HG03558 (cell line): ENCODE data around the gene NFS1.
A peak's percentile ranks its signal among the peaks of the same experiment; 100 is the strongest.
"Not testable (repeated sequence)": the region's sequence is repeated elsewhere in the genome, so short reads cannot be mapped to it uniquely, and the experiment has no call there.

ENCODE experiments used
- ATAC-seq: cut with Tn5 transposase; IDR thresholded peaks from one replicate; pipeline ENCODE4 v1.9.1; 2021; ENCODE audit warnings: moderate number of reproducible peaks; ENCODE audit not compliant: unreplicated experiment; ENCODE audit errors: extremely low read depth

Gene NFS1

GRCh38 chr20:35699127-35699956 is at the start of gene NFS1, which contains the start of gene ROMO1:
Gene NFS1, minus strand, starts transcription at chr20:35699352. Its CDS starts 64 bp downstream, at chr20:35699288.
Gene ROMO1, plus strand, starts transcription at chr20:35699405. Its CDS starts 228 bp downstream, at chr20:35699633.
- peak; percentile 56 for ATAC-seq

- ATAC-seq = not testable (repeated sequence)
Observed at GRCh38 chr20:35744492-35744841, 45.3 kb upstream of the NFS1 start.

- ATAC-seq = no peak
Observed at GRCh38 chr20:35743693-35744491, 44.7 kb upstream of the NFS1 start.

GRCh38 chr20:35742741-35743523 is 43.8 kb upstream of the NFS1 start:
- ATAC-seq = no peak

GRCh38 chr20:35741892-35742740 is 43.0 kb upstream of the NFS1 start, which contains the start of gene RBM39:
Gene RBM39, minus strand, starts transcription at chr20:35742260. Its CDS starts 1,386 bp downstream, at chr20:35740874.
- peak; percentile 81 for ATAC-seq

- ATAC-seq = no peak
Observed at GRCh38 chr20:35739294-35740163, 40.4 kb upstream of the NFS1 start.

- ATAC-seq = no peak
Observed at GRCh38 chr20:35738410-35739179, 39.4 kb upstream of the NFS1 start.

- ATAC-seq = no peak
Observed at GRCh38 chr20:35737865-35738333, 38.7 kb upstream of the NFS1 start.

- ATAC-seq = no peak
Observed at GRCh38 chr20:35735826-35736470, 36.8 kb upstream of the NFS1 start.

- no peak for ATAC-seq
Observed at GRCh38 chr20:35734777-35735649, 35.9 kb upstream of the NFS1 start.

GRCh38 chr20:35734374-35734773 is 35.2 kb upstream of the NFS1 start:
- ATAC-seq = no peak

- no peak for ATAC-seq
Observed at GRCh38 chr20:35732644-35732982, 33.5 kb upstream of the NFS1 start.

GRCh38 chr20:35731862-35732643 is 32.9 kb upstream of the NFS1 start:
- no peak for ATAC-seq

- ATAC-seq = no peak
Observed at GRCh38 chr20:35731469-35731788, 32.3 kb upstream of the NFS1 start.

- ATAC-seq = no peak
Observed at GRCh38 chr20:35730583-35731468, 31.7 kb upstream of the NFS1 start.
